ENCODE measurements around the gene MRTO4.

DNA sequence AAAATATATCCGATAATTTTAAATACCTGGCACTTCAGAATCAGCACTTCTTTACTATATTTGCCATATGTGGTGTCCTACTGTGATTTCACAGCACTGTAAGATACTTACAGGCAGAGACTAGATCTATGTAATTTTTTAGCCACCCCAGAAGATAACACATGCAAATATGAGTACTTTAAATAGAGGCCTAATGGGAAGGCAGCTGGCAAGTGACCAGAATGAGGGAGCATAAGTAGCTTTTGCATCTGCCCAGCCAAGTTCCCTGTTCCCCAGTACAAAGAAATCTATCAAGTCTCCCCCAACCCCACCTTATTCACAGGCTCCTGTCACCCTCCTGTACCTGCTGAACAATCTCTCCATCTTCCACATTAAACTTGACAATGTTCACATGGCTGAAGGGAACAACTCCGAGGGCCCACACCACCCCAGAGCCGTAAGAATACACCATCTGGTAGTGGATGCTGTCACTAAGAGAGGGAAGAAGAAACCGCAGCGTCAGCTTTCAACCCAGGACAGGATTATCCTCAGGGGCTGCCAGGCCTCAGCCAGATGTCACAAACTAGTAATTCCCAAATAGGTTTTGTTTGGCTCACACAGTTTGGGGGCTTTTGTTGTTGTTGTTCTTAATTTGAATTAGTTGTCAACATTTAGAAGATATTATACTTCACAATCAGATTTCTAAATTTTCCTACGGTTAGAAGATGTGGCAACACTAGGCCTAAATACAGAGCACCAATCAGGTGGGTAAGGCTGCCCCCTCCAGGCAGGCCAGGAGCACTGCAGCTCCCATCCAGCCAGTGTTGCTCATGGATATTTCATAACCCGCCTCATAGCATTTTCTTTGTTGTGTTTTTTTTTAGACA, 10.7 kb upstream of the MRTO4 start:
- TF ChIP-seq POLR2A (IDR thresholded peaks at IDR 0.05; ENCODE audit: low read depth, low read length): no peak
- no peak for TF ChIP-seq POLR2AphosphoS5 (IDR thresholded peaks at IDR 0.05; ENCODE audit: low read depth, low read length)

Data from GM12892 (cell line).